Epidermal melanocyte (primary cell): Measurements from ENCODE around the gene VAV2.

Source experiments
- DNase-seq: peaks from one replicate; pipeline ENCODE4 v3.0.0; 2011; ENCODE audit warnings: low spot score; ENCODE audit not compliant: insufficient read length

VAV2 gene

DNA sequence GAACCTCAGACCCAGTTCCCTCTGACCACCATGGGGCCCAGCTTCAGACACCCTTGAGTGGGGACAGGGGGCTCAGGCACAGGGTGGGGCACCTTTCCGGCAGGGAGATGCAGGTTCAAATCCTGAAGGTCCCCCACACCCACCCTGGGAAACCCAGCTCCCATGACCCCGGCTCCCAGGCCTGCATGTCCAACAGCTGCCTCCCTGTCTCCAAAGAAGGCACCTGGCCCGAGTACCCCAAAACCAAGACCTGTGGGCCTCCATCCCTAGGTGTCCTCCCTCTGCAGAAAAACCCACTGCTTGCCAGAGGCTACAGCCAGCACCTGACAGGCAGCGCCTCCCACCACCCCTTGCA lies 38.5 kb downstream of the VAV2 start:
- no peak for DNase-seq

DNA sequence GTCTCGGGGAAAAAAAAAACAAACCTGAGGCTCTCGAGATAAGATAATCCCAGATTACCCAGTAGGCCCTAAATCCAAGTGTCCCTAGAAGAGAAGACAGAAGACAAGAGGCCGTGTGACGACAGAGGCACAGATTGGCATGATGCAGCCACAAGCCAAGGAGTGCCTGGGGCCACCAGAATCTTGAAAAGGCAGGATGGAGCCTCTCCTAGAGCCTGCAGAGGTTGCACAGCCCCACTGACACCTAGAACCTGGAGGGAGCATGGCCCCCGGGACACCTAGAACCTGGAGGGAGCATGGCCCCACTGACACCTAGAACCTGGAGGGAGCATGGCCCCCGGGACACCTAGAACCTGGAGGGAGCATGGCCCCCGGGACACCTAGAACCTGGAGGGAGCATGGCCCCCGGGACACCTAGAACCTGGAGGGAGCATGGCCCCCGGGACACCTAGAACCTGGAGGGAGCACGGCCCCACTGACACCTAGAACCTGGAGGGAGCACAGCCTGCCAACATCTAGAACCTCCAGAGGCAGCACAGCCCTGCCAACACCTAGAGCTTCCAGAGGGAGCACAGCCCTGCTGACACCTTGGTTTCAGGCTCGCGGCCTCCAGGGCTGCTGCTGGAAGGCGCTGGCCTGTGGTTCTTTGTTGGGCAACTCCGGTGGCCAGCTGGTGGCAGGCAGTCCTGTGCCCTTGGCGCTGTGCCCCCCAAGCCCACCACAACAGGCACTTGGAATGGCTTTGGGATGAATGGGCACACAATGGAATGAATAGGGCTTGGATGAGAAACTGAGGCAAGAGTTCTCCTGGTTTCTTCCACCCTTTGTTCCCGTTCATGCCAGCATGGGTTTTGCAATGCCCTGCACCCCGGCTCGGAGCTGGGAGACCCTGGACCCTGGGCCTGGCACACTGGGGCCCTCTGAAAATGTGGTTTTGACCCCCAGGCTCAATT lies 39.2 kb downstream of the VAV2 start:
- no peak for DNase-seq

DNA sequence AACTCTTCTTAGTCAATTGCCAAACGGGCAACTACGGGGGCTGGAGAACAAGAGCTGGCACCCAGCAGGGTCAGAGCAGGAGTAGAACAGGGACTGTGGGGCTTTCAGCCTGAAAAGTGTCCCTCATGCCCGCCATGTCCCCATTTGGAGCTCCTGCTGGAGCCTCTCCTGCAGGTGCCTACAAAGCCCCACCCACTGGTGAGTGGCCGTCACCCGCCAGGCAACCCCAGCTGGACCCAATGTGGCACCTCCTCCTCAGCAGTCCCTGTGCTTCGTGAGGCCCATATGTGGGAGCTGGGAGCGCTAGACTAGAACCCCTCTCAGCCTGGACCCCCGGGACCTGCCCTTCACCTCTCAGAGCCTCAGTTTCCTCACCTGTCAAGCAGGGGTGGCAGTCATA lies 40.9 kb downstream of the VAV2 start:
- no peak for DNase-seq

DNA sequence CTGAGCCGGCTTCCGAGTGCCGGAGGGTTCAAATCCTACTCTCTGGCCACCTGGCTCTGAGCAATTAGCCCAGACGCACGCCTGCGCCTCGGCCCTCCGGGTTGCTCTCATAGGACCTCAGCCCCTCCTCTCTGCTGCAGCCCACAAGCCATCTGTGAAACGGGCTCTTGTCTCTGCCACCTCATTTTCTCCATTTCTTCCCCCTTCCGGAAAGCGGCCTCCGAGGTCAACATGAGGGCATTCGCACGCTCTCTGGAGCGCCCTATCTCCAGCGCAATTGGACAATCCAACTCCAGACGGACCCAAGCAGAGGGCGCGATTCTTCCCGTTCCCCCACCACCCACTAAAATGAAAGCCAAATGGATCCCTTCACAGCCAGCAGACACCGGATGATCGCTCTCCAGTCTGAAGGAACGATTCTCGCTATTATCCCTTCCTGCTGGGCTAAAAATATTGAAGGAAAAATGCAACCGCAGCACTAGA lies 41.5 kb downstream of the VAV2 start:
- DNase-seq = peak; percentile 63

DNA sequence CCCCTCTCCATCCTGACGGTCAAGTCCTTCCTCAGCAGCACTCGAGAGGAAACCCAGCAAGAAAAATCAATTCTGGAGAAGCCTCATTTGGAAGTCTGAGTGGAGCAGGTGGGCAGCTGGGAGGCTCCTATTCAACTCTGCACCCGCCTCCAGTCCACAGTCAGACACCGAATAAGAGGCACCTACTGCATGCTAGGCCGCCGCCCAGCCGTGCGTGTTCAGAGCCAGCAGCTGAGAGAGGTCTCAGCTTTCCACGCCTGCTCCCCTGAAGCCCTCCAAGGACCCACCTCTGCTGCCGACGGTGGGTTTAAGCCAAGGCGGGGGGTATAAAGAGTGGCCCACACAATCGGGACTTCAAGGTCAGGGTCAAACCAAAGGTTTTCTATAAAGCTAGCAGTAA lies 41.9 kb downstream of the VAV2 start:
- DNase-seq = no peak

DNA sequence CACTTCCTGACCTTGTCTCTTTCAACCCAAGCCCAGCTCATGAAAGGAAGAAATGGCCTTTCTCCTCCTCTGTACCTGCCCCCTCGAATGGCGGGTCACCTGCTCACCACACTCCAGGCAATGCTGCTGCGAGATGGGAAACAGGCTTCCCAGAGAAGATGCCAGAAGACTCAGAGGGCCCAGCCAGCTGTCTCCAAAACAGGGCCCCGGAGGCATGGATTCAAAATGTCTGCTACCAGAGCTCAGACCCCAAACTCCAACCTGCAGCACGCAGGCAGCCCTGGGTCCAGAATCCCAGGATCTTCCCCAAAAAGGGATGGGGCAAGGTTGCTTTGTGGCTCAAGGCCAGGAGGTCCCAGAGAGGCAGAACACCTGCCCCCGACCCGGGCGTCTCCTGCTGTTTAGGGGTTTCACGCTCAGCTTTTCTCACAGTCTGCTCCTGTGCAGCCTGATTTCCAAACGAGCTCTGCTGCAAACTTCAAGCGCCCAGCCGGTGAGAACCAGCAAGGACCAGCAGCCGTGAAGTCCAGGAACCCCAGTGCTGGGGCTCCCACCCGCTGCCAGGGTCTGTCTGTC lies 42.5 kb downstream of the VAV2 start:
- no peak for DNase-seq

DNA sequence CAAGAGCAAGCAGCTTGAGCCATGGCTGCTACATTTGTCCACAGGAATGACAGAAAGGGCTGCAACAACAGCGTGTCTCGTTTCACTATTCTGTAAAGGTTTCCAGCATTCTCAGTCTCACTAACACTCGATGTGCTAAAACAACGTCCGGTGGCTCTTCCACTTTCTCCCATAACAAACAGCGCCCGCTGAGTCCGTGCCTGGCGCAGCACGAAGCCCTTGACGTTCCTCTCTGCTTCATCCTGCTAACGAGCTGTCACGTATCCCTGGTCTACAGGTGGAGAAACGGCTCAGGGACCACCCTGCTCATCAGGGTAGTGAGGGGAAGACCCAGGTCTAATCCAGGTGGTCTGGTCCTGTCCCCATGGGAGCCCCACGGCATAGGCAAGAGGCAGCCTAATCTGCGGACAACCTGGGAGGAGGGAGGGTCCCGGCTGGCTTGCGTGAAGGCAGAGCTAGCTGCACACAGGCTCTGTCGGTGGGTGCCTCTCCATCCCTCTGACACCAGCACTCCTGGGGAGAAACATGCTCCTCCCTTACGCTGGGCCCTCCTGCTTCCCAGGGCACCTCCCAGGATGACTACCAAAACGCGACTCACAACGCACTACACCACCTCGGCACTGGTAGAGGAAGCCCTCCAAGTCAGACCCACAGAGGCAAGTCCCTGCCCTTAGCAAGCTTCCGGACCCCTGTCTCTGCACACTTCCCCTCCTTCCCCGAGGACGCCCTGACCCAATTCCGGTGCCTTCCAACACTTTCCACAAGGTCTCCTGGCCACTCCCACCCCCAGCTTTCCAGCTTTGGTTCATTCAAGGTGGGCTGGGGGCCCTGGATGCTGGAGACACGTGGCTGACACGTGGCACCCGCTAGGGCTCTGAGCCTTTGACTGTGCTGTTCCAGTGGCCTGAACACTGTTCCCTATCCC lies 43.3 kb downstream of the VAV2 start:
- DNase-seq = no peak

DNA sequence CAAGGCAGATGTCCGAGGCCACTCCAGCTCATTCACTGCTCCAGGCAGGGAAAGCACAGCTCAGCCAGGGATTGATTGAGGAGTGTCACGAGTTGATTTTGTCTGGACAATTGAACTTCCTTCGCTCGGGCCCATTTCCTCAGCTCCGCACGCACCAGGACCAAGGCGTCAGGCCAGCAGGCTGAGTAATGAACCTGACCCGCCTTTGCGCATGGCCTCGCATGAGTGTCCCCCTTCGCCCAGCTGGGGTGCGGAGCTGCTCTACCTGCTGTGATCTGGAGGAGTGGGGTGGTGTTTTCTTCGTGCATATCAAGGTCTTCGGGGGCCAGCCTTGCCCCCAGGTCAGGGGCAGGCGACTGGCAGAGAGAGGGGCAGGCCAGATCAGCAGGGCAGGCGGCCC lies 44.0 kb downstream of the VAV2 start:
- no peak for DNase-seq

DNA sequence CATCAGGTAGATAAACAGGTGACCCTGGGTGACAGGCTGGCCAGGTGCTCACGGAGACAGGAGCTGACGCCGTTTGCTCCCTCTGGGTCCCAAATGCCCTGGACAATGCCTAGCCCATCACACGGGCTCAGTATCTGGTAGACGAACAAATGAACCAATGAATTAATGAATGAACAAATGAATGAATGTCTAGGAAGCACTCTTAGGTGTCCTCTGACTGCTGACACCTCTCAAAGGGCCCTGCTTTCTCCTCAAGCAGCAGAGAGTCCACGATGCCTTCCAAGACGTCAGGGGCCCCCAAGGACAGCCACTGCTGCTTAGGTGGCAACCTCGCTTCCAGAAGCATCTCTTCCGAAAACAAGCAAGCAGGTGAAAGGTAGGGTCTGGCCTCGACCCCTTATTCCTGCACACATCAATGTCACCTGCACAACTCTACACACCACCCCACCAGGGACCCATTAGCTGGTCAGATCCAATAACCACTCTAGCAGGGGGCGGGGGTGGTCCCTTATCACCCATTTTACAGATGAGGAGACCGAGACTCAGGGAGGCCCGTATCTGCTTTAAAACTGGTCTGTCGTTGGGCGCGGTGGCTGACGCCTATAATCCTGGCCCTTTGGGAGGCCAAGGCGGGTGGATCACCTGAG lies 45.2 kb downstream of the VAV2 start:
- no peak for DNase-seq

DNA sequence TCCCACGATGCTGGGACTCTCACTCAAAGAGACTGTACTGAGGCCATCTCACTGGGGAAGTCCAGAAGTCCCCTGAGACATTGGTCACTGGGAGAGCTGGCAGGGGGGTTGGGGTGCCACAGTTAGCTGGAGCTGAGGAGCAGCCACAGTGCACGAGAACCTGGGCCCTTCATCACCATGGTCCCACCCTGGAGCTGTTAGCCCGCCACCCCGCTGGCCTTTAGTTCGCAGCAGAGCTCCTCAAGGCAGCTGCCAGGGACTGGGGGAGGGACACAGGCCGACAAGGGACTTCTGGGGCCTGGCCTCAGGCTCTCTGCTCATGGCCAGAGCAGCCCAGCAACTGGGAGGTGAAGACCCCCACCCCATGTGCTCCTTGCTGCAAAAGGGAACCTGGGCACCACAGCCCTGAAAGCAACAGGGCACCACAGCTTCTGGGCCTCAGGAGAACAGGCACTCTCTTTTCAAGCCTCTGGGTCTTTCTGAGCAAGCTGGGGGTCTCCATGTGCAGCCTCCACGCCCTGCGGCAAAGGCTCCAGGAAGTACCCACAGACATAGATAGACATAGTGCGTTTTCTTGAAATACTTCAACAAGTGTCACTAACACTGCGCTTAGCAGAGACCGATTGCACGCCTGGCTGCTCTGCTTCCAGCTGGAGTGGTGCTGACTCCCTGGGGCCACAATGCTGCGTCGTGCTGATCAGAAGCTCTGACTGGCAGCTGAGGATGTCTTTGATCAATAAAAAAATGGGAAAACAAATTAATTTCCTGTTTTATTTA lies 46.0 kb downstream of the VAV2 start:
- DNase-seq = no peak

DNA sequence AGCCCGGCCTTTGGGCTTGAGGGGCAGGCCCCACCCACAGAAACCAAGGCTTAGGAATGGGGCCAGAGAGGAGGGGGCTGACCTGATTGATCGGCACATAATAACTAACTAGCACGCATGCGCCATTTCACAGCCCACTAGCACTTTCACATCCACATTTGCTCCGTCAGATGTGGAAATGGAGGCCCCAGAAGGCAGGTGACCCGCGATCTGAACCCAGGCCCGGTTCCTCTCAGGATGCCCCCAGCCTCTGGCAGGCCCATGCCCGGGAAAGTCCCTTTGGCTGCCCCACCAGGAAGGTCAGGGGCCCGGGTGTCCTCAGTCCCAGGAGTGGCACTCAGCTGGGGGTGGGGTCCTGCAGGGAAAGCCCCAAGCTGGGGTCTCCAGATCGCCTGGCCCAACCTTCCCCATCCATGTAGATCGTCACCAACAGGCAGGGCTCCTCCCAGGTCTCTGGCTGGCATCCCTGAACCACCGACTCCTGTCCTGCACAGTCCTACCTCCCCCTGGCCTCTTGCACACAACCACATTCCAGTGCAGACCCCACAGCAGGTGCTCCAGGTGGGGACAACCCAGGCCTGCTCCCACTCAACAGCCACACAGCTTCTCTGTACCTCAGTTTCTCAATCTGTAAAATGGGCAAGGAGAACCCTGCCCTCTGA lies 46.7 kb downstream of the VAV2 start:
- DNase-seq = no peak

DNA sequence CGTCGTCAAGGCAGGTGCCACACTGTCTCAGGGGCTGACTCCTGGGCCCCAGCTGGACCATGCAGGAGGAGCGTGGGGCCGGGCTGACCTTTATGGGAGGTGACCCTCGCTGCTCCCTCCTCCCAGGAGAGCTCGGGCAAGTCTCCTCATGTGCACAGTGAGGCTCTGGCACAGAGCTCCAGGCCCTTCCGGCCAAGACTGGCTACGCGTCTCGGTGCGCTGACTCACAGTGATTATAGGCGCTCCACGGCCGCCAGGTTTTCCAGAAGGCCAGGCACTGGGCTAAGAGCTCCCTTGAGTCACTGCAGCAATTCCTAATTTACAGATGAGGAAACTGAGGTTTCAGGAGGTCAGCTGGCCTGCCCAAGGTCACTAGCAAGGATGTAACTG lies 47.4 kb downstream of the VAV2 start:
- no peak for DNase-seq

DNA sequence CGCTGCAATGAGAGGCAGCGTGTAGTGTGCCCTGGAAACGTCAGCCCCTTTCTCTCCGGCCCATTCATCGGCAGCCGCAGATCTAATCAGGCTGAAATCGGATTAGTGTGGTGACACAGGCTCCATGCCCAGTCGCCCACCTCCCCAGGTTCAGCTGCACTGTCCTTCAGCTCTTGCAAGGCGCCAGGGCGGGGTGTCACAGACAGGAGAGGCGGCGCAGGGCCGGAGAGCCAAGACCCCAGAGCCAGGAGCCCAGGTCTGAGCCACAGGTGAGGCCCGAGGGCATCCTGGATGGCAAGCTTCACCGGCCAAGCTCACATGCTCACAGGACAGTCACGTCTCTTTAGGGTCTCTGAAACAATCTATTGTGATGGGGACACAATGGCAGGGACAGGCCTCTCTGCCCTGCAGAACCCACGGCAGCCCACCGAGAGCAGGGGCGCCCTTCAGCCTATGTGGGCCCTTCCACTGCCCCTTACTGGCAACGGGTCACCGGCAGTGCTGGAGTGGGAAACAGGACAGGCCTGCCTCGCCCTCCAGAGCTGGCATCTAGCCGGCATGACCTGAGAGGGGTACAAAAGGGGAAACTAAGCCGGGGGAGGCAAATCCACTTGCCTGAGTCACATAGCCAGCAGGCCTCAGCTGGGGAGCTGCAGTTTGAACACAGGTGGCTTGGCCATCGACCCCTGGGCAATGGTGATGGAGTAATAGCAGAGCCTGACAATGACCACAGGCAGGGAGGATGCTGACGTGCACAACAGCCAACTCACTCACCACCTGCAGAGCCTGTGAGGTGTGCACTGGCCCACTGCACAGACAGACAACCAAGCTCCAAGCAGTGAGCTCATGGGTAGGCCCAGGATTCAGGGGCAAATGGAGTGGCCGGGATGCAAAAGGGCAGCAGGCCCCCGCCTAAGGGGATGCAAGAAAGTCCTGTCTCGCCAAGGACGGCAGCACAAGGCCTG lies 48.1 kb downstream of the VAV2 start:
- no peak for DNase-seq

DNA sequence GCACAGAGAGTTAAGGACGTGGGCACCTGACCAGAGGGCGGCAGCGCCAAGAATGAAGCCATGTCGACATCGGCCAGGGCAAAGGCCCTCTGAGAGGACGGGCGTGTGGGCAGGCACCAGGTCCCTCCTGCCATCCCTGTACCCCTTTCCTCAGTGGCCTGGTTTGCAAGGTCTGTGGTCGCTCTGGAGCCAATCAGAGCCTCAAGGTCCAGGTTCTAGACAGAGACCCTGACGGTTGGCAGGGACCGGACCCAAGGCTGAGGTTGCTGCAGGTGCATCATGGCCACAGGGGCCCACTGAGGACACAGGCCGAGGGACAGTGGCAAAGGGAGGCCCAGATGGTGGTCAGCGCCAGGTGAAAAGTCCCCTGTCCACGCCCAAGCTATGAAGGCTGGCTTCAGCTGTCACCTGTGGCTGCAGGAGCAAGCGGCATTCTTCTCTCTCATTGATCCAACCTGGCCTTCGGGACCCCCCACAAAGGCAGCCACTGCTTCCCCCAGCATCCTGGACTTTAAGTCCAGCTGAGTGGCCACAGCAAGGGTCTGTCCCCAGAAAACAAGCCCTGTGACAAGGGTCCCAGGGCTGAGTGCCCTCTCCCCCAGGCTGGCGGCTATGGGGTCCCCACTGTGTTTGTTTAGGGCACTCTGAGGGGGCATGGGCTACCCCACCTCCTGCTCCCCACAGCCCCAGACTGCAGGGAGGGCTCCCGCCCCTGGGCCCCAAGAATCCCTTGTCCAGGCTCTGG lies 48.9 kb downstream of the VAV2 start:
- no peak for DNase-seq

DNA sequence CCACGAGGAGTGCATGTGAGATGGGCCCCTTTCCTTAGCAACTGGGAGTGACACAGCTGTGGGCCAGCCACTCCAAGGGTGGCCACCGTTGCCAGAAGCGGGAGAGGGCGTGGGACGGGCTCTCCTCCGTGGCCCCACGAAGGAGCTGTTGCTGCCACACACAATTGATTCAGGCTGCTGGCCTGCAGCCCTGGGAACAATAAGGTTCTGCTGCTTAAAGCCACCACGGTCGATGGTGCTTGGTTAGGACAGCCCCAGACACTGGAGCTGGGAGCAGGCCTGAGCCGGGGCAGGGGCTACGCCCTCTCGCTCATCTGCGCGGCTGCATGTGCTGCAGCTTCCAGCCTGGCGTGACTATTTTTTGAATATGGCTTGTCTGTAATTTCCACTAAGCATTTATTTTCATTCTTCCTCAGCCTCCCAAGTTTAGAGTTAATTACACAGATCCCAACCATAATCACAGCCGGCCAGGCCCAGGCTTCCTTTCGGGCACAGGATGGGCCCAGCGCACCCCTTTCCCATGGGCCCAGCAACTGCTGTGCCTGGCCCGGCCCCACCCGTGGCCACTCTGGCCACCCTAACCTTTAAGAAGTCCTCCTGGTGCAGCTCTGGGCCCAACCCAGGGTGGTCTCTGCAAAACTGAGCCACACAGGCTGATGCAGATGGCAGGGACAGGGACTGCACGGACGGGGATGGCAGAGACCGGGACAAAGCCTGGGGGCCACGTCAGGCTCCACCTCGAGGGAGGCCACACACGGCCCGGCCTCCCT lies 49.7 kb downstream of the VAV2 start:
- DNase-seq = no peak

DNA sequence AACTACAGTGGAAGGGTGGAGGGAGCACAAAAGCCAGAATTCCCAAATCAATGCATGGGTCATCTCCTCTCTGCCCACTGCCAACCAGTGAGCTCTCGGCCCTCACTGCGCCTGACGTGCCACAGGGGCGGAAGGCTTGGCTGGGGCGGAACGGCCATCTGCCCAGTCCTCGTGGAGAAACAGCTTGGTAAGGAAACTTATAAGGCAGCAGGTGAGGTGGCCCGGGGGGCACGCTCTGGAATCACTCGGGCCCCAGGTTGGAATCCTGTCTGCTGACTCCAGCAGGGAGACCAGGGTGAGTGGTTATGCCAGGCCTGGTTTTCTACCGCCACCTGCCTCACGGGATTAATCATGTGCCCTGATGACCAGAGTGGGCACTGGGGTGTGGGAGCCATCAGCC lies 52.3 kb downstream of the VAV2 start:
- DNase-seq = no peak

DNA sequence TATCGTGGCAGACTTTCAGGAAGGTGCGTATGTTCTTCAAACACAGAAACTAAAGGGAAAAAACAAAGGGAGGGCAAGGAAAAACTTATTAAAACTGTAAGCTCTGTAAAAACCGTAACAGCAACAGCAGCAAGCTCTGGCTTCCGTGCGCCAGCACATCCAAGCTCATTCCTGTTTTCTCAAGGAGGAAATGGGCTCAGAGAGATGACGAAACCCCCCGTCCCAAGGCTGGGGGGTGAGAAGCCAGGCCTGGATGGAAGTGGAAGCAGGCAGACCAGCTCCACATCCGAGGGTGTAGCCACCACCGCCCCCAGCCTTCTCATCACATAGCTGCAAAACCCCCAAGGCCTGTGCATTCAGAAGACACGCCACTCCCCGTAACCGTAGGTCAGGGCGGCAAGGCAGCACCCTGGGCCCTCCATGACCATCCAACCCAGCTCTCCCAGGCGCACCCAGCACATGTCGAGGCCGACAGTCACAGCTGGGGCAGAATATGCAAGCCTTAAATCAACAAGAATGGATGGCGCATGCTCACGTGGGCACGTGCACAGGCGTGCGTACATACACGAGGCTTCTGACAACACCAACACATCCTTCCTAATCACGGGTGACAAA lies 52.8 kb downstream of the VAV2 start:
- DNase-seq = no peak
